HepG2 (cell line): Measurements from ENCODE around the gene CTDSP1. TPM values are rescaled to one million over a fixed set of nuclear protein-coding genes. Genes with fewer than 3 reads are reported as not detected.
A peak's percentile ranks its signal among the peaks of the same experiment; 100 is the strongest.

Experiments used
- ATF5 ChIP-seq: sonication (generic); formaldehyde crosslinking; IDR thresholded peaks from 2 replicates; pipeline ENCODE4 v1.4.0; 2020; ENCODE audit warnings: mild to moderate bottlenecking, low read depth, missing genetic modification reagents
- EZH2 ChIP-seq: conservative IDR thresholded peaks from 2 replicates; pipeline ENCODE4 v1.6.1; 2012; ENCODE audit warnings: mild to moderate bottlenecking, low read depth, low read length, moderate library complexity
- HIVEP1 ChIP-seq: sonication (generic); formaldehyde crosslinking; IDR thresholded peaks from 2 replicates; pipeline ENCODE4 v1.4.0; 2020; ENCODE audit warnings: mild to moderate bottlenecking, missing genetic modification reagents
- KLF12 ChIP-seq: sonication (generic); formaldehyde crosslinking; IDR thresholded peaks from 2 replicates; pipeline ENCODE4 v1.4.0; 2020; ENCODE audit warnings: missing genetic modification reagents, borderline replicate concordance
- PITX1 ChIP-seq: sonication (generic); formaldehyde crosslinking; IDR thresholded peaks from 2 replicates; pipeline ENCODE4 v1.5.1; 2020; ENCODE audit warnings: mild to moderate bottlenecking, missing genetic modification reagents
- PRPF4 ChIP-seq: fragments of 200-400 bp; formaldehyde crosslinking; IDR thresholded peaks from 2 replicates; pipeline ENCODE4 v1.6.1; 2016; ENCODE audit warnings: low read length, low read depth; ENCODE audit not compliant: poor library complexity, severe bottlenecking
- RBFOX2 ChIP-seq: fragments of 200-400 bp; formaldehyde crosslinking; IDR thresholded peaks from 2 replicates; pipeline ENCODE4 v1.6.1; 2017; ENCODE audit warnings: low read depth, mild to moderate bottlenecking, low read length
- YY1 ChIP-seq: IDR thresholded peaks from 2 replicates; pipeline ENCODE4 v1.6.1; 2011; ENCODE audit warnings: low read length, low read depth, moderate library complexity, mild to moderate bottlenecking; ENCODE audit not compliant: insufficient read depth, insufficient replicate concordance
- ZIK1 ChIP-seq: sonication (generic); formaldehyde crosslinking; IDR thresholded peaks from 2 replicates; pipeline ENCODE4 v1.5.0; 2020; ENCODE audit warnings: mild to moderate bottlenecking, low read depth, missing genetic modification reagents, borderline replicate concordance
- ZNF180 ChIP-seq: sonication (generic); formaldehyde crosslinking; IDR thresholded peaks from 2 replicates; pipeline ENCODE4 v1.4.0; 2020; ENCODE audit warnings: low read depth, missing genetic modification reagents, borderline replicate concordance
- ZNF276 ChIP-seq: sonication (generic); formaldehyde crosslinking; IDR thresholded peaks from 2 replicates; pipeline ENCODE4 v1.4.0; 2020; ENCODE audit warnings: mild to moderate bottlenecking, low read depth, missing genetic modification reagents
- ZNF383 ChIP-seq: sonication (generic); formaldehyde crosslinking; IDR thresholded peaks from 2 replicates; pipeline ENCODE4 v1.4.0; 2020; ENCODE audit warnings: missing genetic modification reagents, mild to moderate bottlenecking, borderline replicate concordance
- ZNF414 ChIP-seq: sonication (generic); formaldehyde crosslinking; IDR thresholded peaks from 2 replicates; pipeline ENCODE4 v1.5.0; 2020; ENCODE audit warnings: missing genetic modification reagents
- ZNF430 ChIP-seq: sonication (generic); formaldehyde crosslinking; IDR thresholded peaks from 2 replicates; pipeline ENCODE4 v1.9.0; 2021; ENCODE audit warnings: mild to moderate bottlenecking, missing genetic modification reagents
- ZNF609 ChIP-seq: sonication (generic); formaldehyde crosslinking; IDR thresholded peaks from 2 replicates; pipeline ENCODE4 v1.4.0; 2020; ENCODE audit warnings: mild to moderate bottlenecking, missing genetic modification reagents, borderline replicate concordance
- ZNF674 ChIP-seq: sonication (generic); formaldehyde crosslinking; IDR thresholded peaks from 2 replicates; pipeline ENCODE4 v1.5.0; 2020; ENCODE audit warnings: low read depth, mild to moderate bottlenecking, missing genetic modification reagents
- ZNF75D ChIP-seq: sonication (generic); formaldehyde crosslinking; IDR thresholded peaks from 2 replicates; pipeline ENCODE4 v1.8.1; 2023; ENCODE audit warnings: missing genetic modification reagents, mild to moderate bottlenecking, borderline replicate concordance
- ZSCAN20 ChIP-seq: sonication (generic); formaldehyde crosslinking; IDR thresholded peaks from 2 replicates; pipeline ENCODE4 v1.4.0; 2020; ENCODE audit warnings: missing genetic modification reagents, mild to moderate bottlenecking, borderline replicate concordance
- polyA plus RNA-seq, 8 experiments: library from polyadenylated mRNA; depleted of rRNA in 3 of 8; stranded (reverse) in 7 of 8; unstranded in 1 of 8; fragments of >200 nt; fragmentation: Illumina TruSeq in 4 of 8; extraction: Trizol in 4 of 8; gene quantifications; 2 replicates each; pipeline versions ENCODE4 v1.2.1 to v1.2.3, GENCODE V29; 2011 to 2016; ENCODE audit warnings: low read depth in 4 of 8, missing spikeins in 1 of 8, mixed read lengths in 1 of 8; ENCODE audit not compliant: insufficient read depth in 1 of 8
- total RNA-seq, 5 experiments: library from RNA; depleted of rRNA; stranded (reverse); fragments of >200 nt; fragmentation: Illumina TruSeq; extraction: Trizol; gene quantifications; 2 replicates each; pipeline ENCODE4 v1.2.3, GENCODE V29; 2016; ENCODE audit warnings: low read depth in 1 of 5

Gene CTDSP1
- total and polyA plus RNA-seq, 2 of the 13 experiments (the other 11 are each of a cell fraction or from before 2014, with no cell fraction given) = 91.0 to 268 TPM

- TF ChIP-seq ZNF414 (CRISPR knock-in tag) (peak; percentile 68; the same call in 1 of the 2 replicates), ZNF276 (peak; percentile 35; the same call in 1 of the 2 replicates), ATF5 (CRISPR knock-in tag) (peak; percentile 66; the same call in 1 of the 2 replicates), ZNF75D (peak; percentile 68; the same call in 1 of the 2 replicates), KLF12 (CRISPR knock-in tag) (peak; percentile 34), ZNF609 (CRISPR knock-in tag) (0 out of 2 replicates have a peak, but pooled peaks have one; percentile 6), ZNF383 (CRISPR knock-in tag) (peak; percentile 21; the same call in 1 of the 2 replicates), ZNF674 (CRISPR knock-in tag) (0 out of 2 replicates have a peak, but pooled peaks have one; percentile 15), PITX1 (CRISPR knock-in tag) (peak; percentile 51; the same call in 1 of the 2 replicates), ZNF430 (CRISPR knock-in tag) (peak; percentile 53; the same call in 1 of the 2 replicates), YY1 (peak; percentile 55), RBFOX2 (peak; percentile 88), EZH2 (no peak), ZSCAN20 (CRISPR knock-in tag) (no peak; the same call in 1 of the 2 replicates), PRPF4 (peak; percentile 81), ZIK1 (0 out of 2 replicates have a peak, but pooled peaks have one; percentile 27), HIVEP1 (peak; percentile 44; the same call in 1 of the 2 replicates), ZNF180 (no peak)
These were observed 954 bp upstream of the CTDSP1 start (continued) for GRCh38 chr2:218398437-218399390.
